Effector memory CD8-positive, alpha-beta T cell (primary cell): ENCODE results near the gene MSL2.
A peak's percentile ranks its signal among the peaks of the same experiment; 100 is the strongest.
"Not testable (repeated sequence)": the region's sequence is repeated elsewhere in the genome, so short reads cannot be mapped to it uniquely, and the experiment has no call there.

Experiments
- ATAC-seq: fragments of 150-1000 bp; cut with Tn5 transposase; replicated peaks from 2 replicates; pipeline ENCODE4 v1.10.0; 2021; ENCODE audit warnings: mild to moderate bottlenecking, moderate library complexity
- DNase-seq, 3 experiments: peaks; one replicate each; pipeline ENCODE4 v3.0.0; 2021
- H3K27ac Mint-ChIP-seq, 2 donors: one replicate each; pipeline ENCODE4 v1.8.0; 2022; ENCODE audit warnings: mild to moderate bottlenecking in 2 of 2, mixed read lengths in 2 of 2, moderate library complexity in 2 of 2
- H3K27me3 Mint-ChIP-seq, 2 donors: one replicate each; pipeline ENCODE4 v1.8.0; 2022; ENCODE audit warnings: mixed read lengths in 2 of 2
- H3K36me3 Mint-ChIP-seq: one replicate; pipeline ENCODE4 v1.8.0; 2022; ENCODE audit warnings: mild to moderate bottlenecking, moderate library complexity, mixed read lengths; ENCODE audit not compliant: insufficient read depth
- H3K4me1 Mint-ChIP-seq, 2 donors: one replicate each; pipeline ENCODE4 v1.8.0; 2022; ENCODE audit warnings: low read depth in 2 of 2, mixed read lengths in 2 of 2
- H3K4me3 Mint-ChIP-seq, 2 donors: one replicate each; pipeline ENCODE4 v1.8.0; 2022; ENCODE audit warnings: mild to moderate bottlenecking in 2 of 2, mixed read lengths in 2 of 2, moderate library complexity in 2 of 2
- H3K9me3 Mint-ChIP-seq, 2 donors: one replicate each; pipeline ENCODE4 v1.8.0; 2022; ENCODE audit warnings: mixed read lengths in 2 of 2

MSL2 gene

GRCh38 chr3:136119332-136119731, 76.8 kb downstream of the MSL2 start:
- not testable (repeated sequence) for H3K9me3 Mint-ChIP-seq, H3K27ac Mint-ChIP-seq, H3K4me3 Mint-ChIP-seq, ATAC-seq, H3K36me3 Mint-ChIP-seq, H3K4me1 Mint-ChIP-seq, DNase-seq, H3K27me3 Mint-ChIP-seq

GRCh38 chr3:136114421-136114820, 81.7 kb downstream of the MSL2 start:
- H3K36me3 Mint-ChIP-seq, result no peaks in the 10 kb centered on the region
- H3K4me3 Mint-ChIP-seq, result no peak overlapping the region
- no peak overlapping the region for H3K27ac Mint-ChIP-seq
- no peak for DNase-seq
- H3K4me1 Mint-ChIP-seq, result peaks cover 0 to 3% of the 10 kb centered on the region in 2 donors
- no peak for ATAC-seq
- H3K9me3 Mint-ChIP-seq, result peaks cover 2 to 10% of the 10 kb centered on the region in 2 donors
- peaks cover 0 to 7% of the 10 kb centered on the region in 2 donors for H3K27me3 Mint-ChIP-seq

GRCh38 chr3:136110481-136110880, 85.7 kb downstream of the MSL2 start:
- Mint-ChIP-seq H3K36me3 (peaks cover 5% of the 10 kb centered on the region), H3K4me3 (no peak overlapping the region), H3K4me1 (peaks cover 0 to 3% of the 10 kb centered on the region in 2 donors), H3K27me3 (no peaks in the 10 kb centered on the region), H3K9me3 (no peaks in the 10 kb centered on the region), H3K27ac (no peak overlapping the region)
- ATAC-seq (no peak), DNase-seq (no peak)

- no peak overlapping the region for H3K4me3 Mint-ChIP-seq
- ATAC-seq, result no peak
- no peaks in the 10 kb centered on the region for H3K9me3 Mint-ChIP-seq
- H3K36me3 Mint-ChIP-seq, result peaks cover 5% of the 10 kb centered on the region
- peak overlapping the region; percentile 36 to 46 for H3K27ac Mint-ChIP-seq
- no peaks in the 10 kb centered on the region for H3K27me3 Mint-ChIP-seq
- H3K4me1 Mint-ChIP-seq, result peaks cover 0 to 3% of the 10 kb centered on the region in 2 donors
- no peak for DNase-seq
Observed at GRCh38 chr3:136109499-136109898, 86.6 kb downstream of the MSL2 start.

- ATAC-seq (no peak), DNase-seq (no peak)
- Mint-ChIP-seq H3K36me3 (peaks cover 5% of the 10 kb centered on the region), H3K4me3 (no peak overlapping the region), H3K27ac (no peak overlapping the region), H3K4me1 (peaks cover 0 to 3% of the 10 kb centered on the region in 2 donors), H3K9me3 (no peaks in the 10 kb centered on the region), H3K27me3 (no peaks in the 10 kb centered on the region)
Observed at GRCh38 chr3:136106101-136106500, 90.0 kb downstream of the MSL2 start.

- H3K27me3 Mint-ChIP-seq, result no peaks in the 10 kb centered on the region
- peak overlapping the region in 1 of 2 donors; percentile 24 for H3K27ac Mint-ChIP-seq
- no peak for DNase-seq
- no peak overlapping the region for H3K4me3 Mint-ChIP-seq
- peaks cover 5% of the 10 kb centered on the region for H3K36me3 Mint-ChIP-seq
- H3K4me1 Mint-ChIP-seq, result peaks cover 0 to 3% of the 10 kb centered on the region in 2 donors
- ATAC-seq, result no peak
- H3K9me3 Mint-ChIP-seq, result no peaks in the 10 kb centered on the region
Observed at GRCh38 chr3:136105044-136105443, 91.1 kb downstream of the MSL2 start.
